NCI-H2029 (cell line): ENCODE measurements around the gene PRPF18.
A peak's percentile ranks its signal among the peaks of the same experiment; 100 is the strongest.

Source experiments
- DNase-seq: peaks from one replicate; lab custom pipeline; 2025; lab: John Stamatoyannopoulos, UW

The PRPF18 gene

GRCh38 chr10:13604357-13605040 is 17.7 kb downstream of the PRPF18 start:
- DNase-seq = no peak

GRCh38 chr10:13608246-13608853 is 21.6 kb downstream of the PRPF18 start:
- no peak for DNase-seq

GRCh38 chr10:13612654-13613373 is 26.0 kb downstream of the PRPF18 start:
- DNase-seq = no peak

GRCh38 chr10:13613519-13613918 is 26.8 kb downstream of the PRPF18 start:
- DNase-seq = no peak

GRCh38 chr10:13614530-13615332 is 28.0 kb downstream of the PRPF18 start:
- DNase-seq = no peak

GRCh38 chr10:13615650-13616300 is 29.0 kb downstream of the PRPF18 start:
- no peak for DNase-seq

- no peak for DNase-seq
These were observed 30.4 kb downstream of the PRPF18 start for GRCh38 chr10:13617116-13617515.

GRCh38 chr10:13621931-13622330 is 35.2 kb downstream of the PRPF18 start:
- DNase-seq = no peak

- DNase-seq = no peak
These were observed 37.9 kb downstream of the PRPF18 start for GRCh38 chr10:13624630-13625029.

GRCh38 chr10:13627459-13628310 is 40.9 kb downstream of the PRPF18 start:
- DNase-seq = no peak

- DNase-seq = peak; percentile 2
These were observed 41.9 kb downstream of the PRPF18 start for GRCh38 chr10:13628661-13629060.

GRCh38 chr10:13629116-13629515 is 42.4 kb downstream of the PRPF18 start:
- DNase-seq = no peak

- DNase-seq = no peak
These were observed 43.5 kb downstream of the PRPF18 start for GRCh38 chr10:13630231-13630630.

GRCh38 chr10:13631594-13631993 is 44.8 kb downstream of the PRPF18 start:
- no peak for DNase-seq

- no peak for DNase-seq
These were observed 45.7 kb downstream of the PRPF18 start for GRCh38 chr10:13632440-13632839.

GRCh38 chr10:13632884-13633440 is 46.2 kb downstream of the PRPF18 start:
- no peak for DNase-seq

GRCh38 chr10:13633689-13634088 is 46.9 kb downstream of the PRPF18 start:
- DNase-seq = no peak

- DNase-seq = no peak
These were observed 47.4 kb downstream of the PRPF18 start for GRCh38 chr10:13634207-13634606.

GRCh38 chr10:13636776-13637175 is 50.0 kb downstream of the PRPF18 start:
- DNase-seq = no peak

GRCh38 chr10:13637303-13637856 is 50.6 kb downstream of the PRPF18 start:
- no peak for DNase-seq
